Stimulated activated CD8-positive, alpha-beta memory T cell treated with anti-CD3 and anti-CD28 coated beads, Interleukin-12 subunit alpha, Interleukin-12 subunit beta, amount 100 ng/mL, for 4 hours (primary cell): ENCODE results near the gene RAD23B.

Experiments used
- DNase-seq: peaks from one replicate; pipeline ENCODE4 v3.0.0-alpha.2; 2020; ENCODE audit warnings: low read depth

The RAD23B gene

GRCh38 chr9:107378006-107378405 is 94.9 kb downstream of the RAD23B start:
- DNase-seq: no peak
